Metanephros (tissue), 1 donor: ENCODE results near the gene E2F1. TPM values are rescaled to one million over a fixed set of nuclear protein-coding genes. Genes with fewer than 3 reads are reported as not detected.

Experiments
- total RNA-seq: library from RNA; depleted of rRNA; stranded (reverse); fragments of >200 nt; gene quantifications from one replicate; pipeline ENCODE4 v1.2.3, GENCODE V29; 2014

Gene E2F1
- total RNA-seq, result 6.0 TPM

GRCh38 chr20:33686100-33686983 is at the start of gene E2F1:
E2F1 (minus strand) TSS chr20:33686385; CDS start chr20:33686264, 121 bp downstream.

GRCh38 chr20:33731693-33732165 is 45.5 kb upstream of the E2F1 start, which contains the start of gene ZNF341:
ZNF341 (plus strand) TSS chr20:33731996; CDS start chr20:33732022, 26 bp downstream.

GRCh38 chr20:33719989-33720709 is 34.0 kb upstream of the E2F1 start, which contains the start of gene PXMP4:
PXMP4 (minus strand) TSS chr20:33720310; CDS start chr20:33720207, 103 bp downstream.

DNA sequence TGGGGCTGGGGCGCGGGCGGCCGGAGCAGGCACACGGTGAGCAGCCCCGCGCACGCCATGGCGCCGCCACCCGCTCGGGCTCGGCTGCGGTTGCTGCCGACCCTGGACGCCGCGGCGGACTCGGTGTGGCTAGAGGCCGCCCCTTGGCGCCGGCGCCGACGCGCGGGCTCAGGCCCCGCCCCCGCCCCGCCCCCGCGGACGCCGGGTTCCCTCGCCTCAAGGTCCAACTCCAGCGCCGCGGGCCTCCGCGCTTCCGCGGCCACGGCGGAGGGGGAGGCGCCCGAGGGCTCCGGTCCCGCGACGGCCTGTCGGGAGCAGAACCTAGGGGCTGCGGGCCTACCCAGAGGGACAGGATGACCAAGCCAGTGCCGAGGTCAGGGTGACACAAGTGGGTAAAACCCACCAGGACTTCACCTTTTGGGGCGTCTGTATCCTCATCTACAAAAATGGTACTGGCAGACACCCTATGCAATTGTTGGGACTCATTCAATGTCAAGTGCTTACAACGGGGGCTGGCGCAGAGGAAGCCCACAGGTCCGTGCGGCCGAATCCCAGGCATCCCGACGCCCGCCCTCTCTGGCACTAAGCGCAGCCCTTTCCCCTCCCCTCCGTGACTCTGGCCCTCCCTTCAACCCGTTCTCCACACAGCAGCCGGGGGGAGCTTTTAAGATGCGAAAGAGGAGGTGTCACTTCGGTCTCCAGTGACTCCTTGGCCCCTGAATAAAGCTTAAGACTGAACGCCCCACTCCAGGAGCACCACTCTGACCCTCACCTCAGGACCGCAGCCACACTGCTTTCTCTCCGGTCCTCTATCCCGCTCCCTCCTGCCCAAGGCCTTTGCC is 11.7 kb downstream of the E2F1 start, which contains the start of gene NECAB3:
Gene NECAB3, minus strand, starts transcription at position 135 of the 842 bp plus-strand sequence. Its CDS starts 76 bp downstream, at position 59.

DNA sequence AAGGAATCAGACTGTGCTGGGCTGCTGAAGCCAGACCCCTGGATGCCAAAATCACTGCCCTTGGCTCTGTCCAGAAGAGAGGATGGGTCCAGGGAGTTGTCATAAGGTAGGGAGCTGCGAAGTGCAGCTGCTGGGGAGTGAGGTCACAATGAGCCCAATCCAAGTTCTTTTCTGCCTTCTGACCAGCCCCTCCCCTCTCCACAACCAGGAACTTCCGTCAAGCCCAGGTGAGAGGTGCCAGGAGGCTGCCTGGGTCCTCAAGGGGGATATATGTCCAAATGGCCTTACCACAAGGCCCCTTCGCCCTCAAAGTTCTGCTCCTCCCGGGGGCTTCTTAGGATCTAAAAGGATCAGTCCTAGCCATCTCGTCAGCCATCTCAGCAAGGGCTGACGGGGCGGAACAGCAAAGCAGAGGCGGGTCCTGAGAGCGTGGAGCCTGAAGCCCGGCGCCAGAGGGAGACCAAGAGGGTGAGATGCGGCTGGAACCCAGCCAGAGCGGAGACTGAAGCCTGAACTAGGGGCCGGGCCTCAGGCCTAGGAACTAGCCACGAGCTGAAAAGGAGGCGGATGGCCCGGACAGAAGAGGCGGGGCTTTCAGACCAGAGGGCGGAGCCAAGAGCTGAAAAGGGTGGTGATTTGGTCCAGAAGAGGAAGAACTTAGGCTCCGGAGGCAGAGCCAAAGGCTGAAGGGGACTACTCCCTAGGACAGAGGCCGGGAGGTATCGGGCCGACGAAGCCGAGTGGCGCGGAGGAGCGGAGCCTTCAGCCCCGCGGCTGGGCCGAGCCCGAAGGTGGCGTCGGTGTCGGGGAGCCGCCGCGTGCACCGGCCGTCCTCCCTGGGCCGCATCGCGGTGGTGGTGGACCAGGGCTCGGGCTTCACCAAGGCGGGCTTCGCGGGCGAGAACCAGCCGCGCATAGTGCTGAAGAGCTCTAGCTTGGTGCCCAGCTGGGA is 19.6 kb downstream of the E2F1 start, which contains the start of gene ACTL10:
Gene ACTL10, plus strand, starts transcription at position 651 of the 952 bp plus-strand sequence. CDS start 555 bp downstream, outside the sequence.

GRCh38 chr20:33662172-33662571 is 24.0 kb downstream of the E2F1 start, which contains the start of gene C20orf144:
C20orf144 (plus strand) TSS chr20:33662327; CDS start chr20:33662346, 19 bp downstream.

Other genes with a start within 250 kb of the E2F1 start
- 20.9 TPM for gene SNTA1, start 242.6 kb downstream of the E2F1 start, total RNA-seq
- 23.0 TPM for gene CBFA2T2, start 196.3 kb downstream of the E2F1 start, total RNA-seq
- gene C20orf144, start 24.1 kb downstream of the E2F1 start, total RNA-seq, result not detected
- 0.70 TPM for gene ACTL10, start 19.4 kb downstream of the E2F1 start, total RNA-seq
- 30.3 TPM for gene NECAB3, start 12.0 kb downstream of the E2F1 start, total RNA-seq
- gene PXMP4, start 33.9 kb upstream of the E2F1 start, total RNA-seq, result 12.7 TPM
- 3.1 TPM for gene ZNF341, start 45.6 kb upstream of the E2F1 start, total RNA-seq
- gene CHMP4B, start 125.0 kb upstream of the E2F1 start, total RNA-seq, result 41.3 TPM